Liver (tissue), 9 donors: ENCODE measurements around the gene APOL6. TPM values are rescaled to one million over a fixed set of nuclear protein-coding genes. Genes with fewer than 3 reads are reported as not detected.

Experiments
- DNase-seq: peaks from one replicate; pipeline ENCODE4 v3.0.0-alpha.2; 2017; ENCODE audit warnings: low spot score
- H3K27ac ChIP-seq, 2 donors: one replicate each; pipeline ENCODE4 v1.7.0; 2013; ENCODE audit warnings: inconsistent platforms in 2 of 2, low read length in 2 of 2, control low read depth in 1 of 2, low read depth in 1 of 2, mild to moderate bottlenecking in 1 of 2
- H3K27me3 ChIP-seq, 4 donors: one replicate each; pipeline versions ENCODE4 v1.6.1 to v1.7.0; 2013; ENCODE audit warnings: low read length in 3 of 4, inconsistent platforms in 1 of 4, mild to moderate bottlenecking in 1 of 4, moderate library complexity in 1 of 4; ENCODE audit not compliant: control insufficient read depth in 4 of 4, insufficient read depth in 4 of 4
- H3K36me3 ChIP-seq, 4 donors: one replicate each; pipeline versions ENCODE4 v1.6.1 to v1.7.0; 2013; ENCODE audit warnings: low read length in 3 of 4, mild to moderate bottlenecking in 3 of 4, low read depth in 1 of 4, moderate library complexity in 1 of 4; ENCODE audit not compliant: control insufficient read depth in 4 of 4, insufficient read depth in 3 of 4
- H3K4me1 ChIP-seq, 4 donors: one replicate each; pipeline versions ENCODE4 v1.6.1 to v1.7.0; 2013; ENCODE audit warnings: low read length in 3 of 4, mild to moderate bottlenecking in 3 of 4, moderate library complexity in 1 of 4; ENCODE audit not compliant: control insufficient read depth in 4 of 4, insufficient read depth in 4 of 4
- H3K4me3 ChIP-seq, 3 donors: one replicate each; pipeline versions ENCODE4 v1.6.1 to v1.7.0; 2013; ENCODE audit warnings: low read length in 3 of 3, control low read depth in 1 of 3, low read depth in 1 of 3, mild to moderate bottlenecking in 1 of 3
- H3K9ac ChIP-seq, 2 donors: one replicate each; pipeline ENCODE4 v1.7.0; 2013; ENCODE audit warnings: low read length in 2 of 2, mild to moderate bottlenecking in 2 of 2, moderate library complexity in 2 of 2, control low read depth in 1 of 2, low read depth in 1 of 2
- H3K9me3 ChIP-seq, 4 donors: one replicate each; pipeline versions ENCODE4 v1.6.1 to v1.7.0; 2013; ENCODE audit warnings: low read length in 3 of 4; ENCODE audit not compliant: control insufficient read depth in 4 of 4
- CTCF ChIP-seq: fragments of 150-350 bp; IDR thresholded peaks from 2 replicates; pipeline ENCODE4 v1.5.1; 2017; ENCODE audit warnings: improper control_type of control experiment, low read depth, low read length; ENCODE audit not compliant: missing input control
- EGR1 ChIP-seq, 2 donors: IDR thresholded peaks; 2 replicates each; pipeline ENCODE4 v1.6.1; 2016 to 2018; ENCODE audit warnings: antibody characterized with exemption in 2 of 2, low read depth in 2 of 2
- FOXA1 ChIP-seq: IDR thresholded peaks from 2 replicates; pipeline ENCODE4 v1.6.1; 2016; ENCODE audit warnings: antibody characterized with exemption
- FOXA2 ChIP-seq: IDR thresholded peaks from 2 replicates; pipeline ENCODE4 v1.6.1; 2016; ENCODE audit warnings: antibody characterized with exemption
- GABPA ChIP-seq, 2 donors: IDR thresholded peaks in 1 of 2; conservative IDR thresholded peaks in 1 of 2; 2 replicates each; pipeline ENCODE4 v1.6.1; 2016; ENCODE audit warnings: antibody characterized with exemption in 2 of 2, mild to moderate bottlenecking in 1 of 2, moderate library complexity in 1 of 2
- HNF4A ChIP-seq, 2 donors: conservative IDR thresholded peaks; 2 replicates each; pipeline ENCODE4 v1.6.1; 2016; ENCODE audit warnings: antibody characterized with exemption in 2 of 2, mild to moderate bottlenecking in 2 of 2
- HNF4G ChIP-seq: IDR thresholded peaks from 2 replicates; pipeline ENCODE4 v1.6.1; 2016; ENCODE audit warnings: antibody characterized with exemption
- JUND ChIP-seq, 2 donors: IDR thresholded peaks; 2 replicates each; pipeline ENCODE4 v1.6.1; 2016; ENCODE audit warnings: antibody characterized with exemption in 2 of 2
- NR2F2 ChIP-seq: IDR thresholded peaks from 2 replicates; pipeline ENCODE4 v1.6.1; 2016; ENCODE audit warnings: antibody characterized with exemption
- RAD21 ChIP-seq, 2 donors: IDR thresholded peaks; 2 replicates each; pipeline ENCODE4 v1.6.1; 2016; ENCODE audit warnings: antibody characterized with exemption in 2 of 2, mild to moderate bottlenecking in 2 of 2
- RXRA ChIP-seq, 2 donors: IDR thresholded peaks; 2 replicates each; pipeline ENCODE4 v1.6.1; 2017 to 2018; ENCODE audit warnings: antibody characterized with exemption in 2 of 2, mild to moderate bottlenecking in 1 of 2
- SP1 ChIP-seq: IDR thresholded peaks from 2 replicates; pipeline ENCODE4 v1.6.1; 2018; ENCODE audit warnings: antibody characterized with exemption, mild to moderate bottlenecking
- TAF1 ChIP-seq: conservative IDR thresholded peaks from 2 replicates; pipeline ENCODE4 v1.6.1; 2016; ENCODE audit warnings: antibody characterized with exemption, mild to moderate bottlenecking
- YY1 ChIP-seq: IDR thresholded peaks from 2 replicates; pipeline ENCODE4 v1.6.1; 2016; ENCODE audit warnings: antibody characterized with exemption, mild to moderate bottlenecking
- WGBS: extraction: QIAGEN DNeasy Blood & Tissue Kit; methylation state at CpG from one replicate; pipeline ENCODE4 v1.1.7; 2013; 5-methylcytosine and 5-hydroxymethylcytosine counted together
- polyA plus RNA-seq, 2 donors: library from polyadenylated mRNA; stranded (reverse) in 1 of 2; unstranded in 1 of 2; fragments of 200-250 nt in 1 of 2; fragments of >200 nt in 1 of 2; fragmentation: Nextera tagmentation in 1 of 2; extraction: Ambion mirVana in 1 of 2; gene quantifications; one replicate each; pipeline versions ENCODE4 v1.2.1 to v1.2.3, GENCODE V29; 2013 to 2015
- total RNA-seq, 2 donors: library from RNA; depleted of rRNA; stranded (reverse); fragments of >200 nt; gene quantifications; one replicate each; pipeline ENCODE4 v1.2.3, GENCODE V29; 2014
- TF ChIP-seq, protein P1 (sequence below): IDR thresholded peaks from 2 replicates; pipeline ENCODE4 v1.6.1; 2016; ENCODE audit warnings: antibody characterized with exemption
- TF ChIP-seq, protein P2 (sequence below): IDR thresholded peaks from 2 replicates; pipeline ENCODE4 v1.6.1; 2016; ENCODE audit warnings: antibody characterized with exemption
- TF ChIP-seq, protein P3 (sequence below): IDR thresholded peaks from 2 replicates; pipeline ENCODE4 v1.6.1; 2016; ENCODE audit warnings: antibody characterized with exemption, mild to moderate bottlenecking
- TF ChIP-seq, protein P4 (sequence below): IDR thresholded peaks from 2 replicates; pipeline ENCODE4 v1.6.1; 2016; ENCODE audit warnings: antibody characterized with exemption
- donor health status: healthy.
- donor health status: healthy.
- donor health status: healthy.
- donor health status: healthy.
- donor health status: healthy.

Gene APOL6
- total and polyA plus RNA-seq, 4 donors = 10.3 to 80.1 (median 17.3) TPM

DNA sequence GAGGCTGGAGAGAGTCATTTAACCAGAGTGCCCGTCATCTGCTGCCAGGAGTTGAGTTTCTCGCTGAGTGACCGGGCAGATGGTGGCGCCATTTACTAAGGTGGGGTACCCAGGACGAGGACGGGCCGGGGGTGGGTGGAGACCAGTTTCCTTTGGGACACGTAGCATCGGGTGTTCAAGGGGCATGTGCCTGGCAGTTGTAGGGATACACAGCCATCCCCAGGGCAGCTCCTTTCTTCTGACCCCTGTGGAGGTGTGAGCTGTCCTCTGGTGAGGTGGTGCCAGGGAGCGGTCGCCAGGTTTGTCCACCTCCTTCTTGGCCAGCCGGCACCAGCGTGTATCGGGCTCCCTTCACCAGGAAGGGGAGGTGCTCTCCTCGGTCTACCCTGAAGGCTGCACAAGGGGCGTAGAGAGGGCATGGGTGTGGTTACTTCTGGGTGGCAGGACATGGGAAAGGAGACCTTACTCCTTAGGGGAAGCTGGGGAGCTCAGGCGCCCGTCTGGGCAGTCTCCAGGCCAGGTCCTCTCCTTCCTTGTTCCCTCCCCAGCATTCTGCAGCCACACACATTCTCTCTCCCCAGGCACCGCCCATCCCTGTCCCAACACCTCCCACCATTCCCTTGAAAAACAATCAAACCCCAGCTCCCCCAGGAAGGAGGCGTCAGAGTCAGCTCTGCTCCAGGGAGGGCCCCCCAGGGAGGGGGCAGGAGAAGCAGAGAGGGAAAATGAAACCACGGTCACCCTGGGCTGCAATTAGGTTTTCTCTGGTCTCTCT lies 20.8 kb upstream of the APOL6 start:
- 1% methylated on average over 21 of the region's 21 CpGs for WGBS
- Histone ChIP-seq H3K27me3 (no peaks in the 10 kb centered on the region), H3K27ac (peak overlapping the region; percentile 77 to 92), H3K4me1 (peaks cover 0 to 8% (median 8%) of the 10 kb centered on the region in 4 donors), H3K36me3 (no peaks in the 10 kb centered on the region), H3K9ac (peak overlapping the region; percentile 22 to 49), H3K4me3 (peak overlapping the region; percentile 51 to 97 (median 58)), H3K9me3 (no peaks in the 10 kb centered on the region)
- TF ChIP-seq, protein P1, sequence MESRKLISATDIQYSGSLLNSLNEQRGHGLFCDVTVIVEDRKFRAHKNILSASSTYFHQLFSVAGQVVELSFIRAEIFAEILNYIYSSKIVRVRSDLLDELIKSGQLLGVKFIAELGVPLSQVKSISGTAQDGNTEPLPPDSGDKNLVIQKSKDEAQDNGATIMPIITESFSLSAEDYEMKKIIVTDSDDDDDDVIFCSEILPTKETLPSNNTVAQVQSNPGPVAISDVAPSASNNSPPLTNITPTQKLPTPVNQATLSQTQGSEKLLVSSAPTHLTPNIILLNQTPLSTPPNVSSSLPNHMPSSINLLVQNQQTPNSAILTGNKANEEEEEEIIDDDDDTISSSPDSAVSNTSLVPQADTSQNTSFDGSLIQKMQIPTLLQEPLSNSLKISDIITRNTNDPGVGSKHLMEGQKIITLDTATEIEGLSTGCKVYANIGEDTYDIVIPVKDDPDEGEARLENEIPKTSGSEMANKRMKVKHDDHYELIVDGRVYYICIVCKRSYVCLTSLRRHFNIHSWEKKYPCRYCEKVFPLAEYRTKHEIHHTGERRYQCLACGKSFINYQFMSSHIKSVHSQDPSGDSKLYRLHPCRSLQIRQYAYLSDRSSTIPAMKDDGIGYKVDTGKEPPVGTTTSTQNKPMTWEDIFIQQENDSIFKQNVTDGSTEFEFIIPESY = no peak
- TF ChIP-seq RAD21 (IDR thresholded peaks at IDR 0.05) (peak; percentile 85 to 88), NR2F2 (no peak), HNF4A (conservative IDR thresholded peaks at IDR 0.05) (peak; percentile 28 to 60), CTCF (peak; percentile 59), JUND (IDR thresholded peaks at IDR 0.05) (no peak), GABPA (IDR thresholded peaks at IDR 0.05 in 1 of 2, conservative IDR thresholded peaks at IDR 0.05 in 1 of 2) (no peak), YY1 (peak; percentile 71), FOXA1 (no peak), RXRA (IDR thresholded peaks at IDR 0.05) (peak; percentile 11 to 40), TAF1 (peak; percentile 51), FOXA2 (no peak), SP1 (peak; percentile 35), HNF4G (no peak), EGR1 (IDR thresholded peaks at IDR 0.05; ENCODE audit: low read depth in 2 of 2) (no peak)
- TF ChIP-seq, protein P2, sequence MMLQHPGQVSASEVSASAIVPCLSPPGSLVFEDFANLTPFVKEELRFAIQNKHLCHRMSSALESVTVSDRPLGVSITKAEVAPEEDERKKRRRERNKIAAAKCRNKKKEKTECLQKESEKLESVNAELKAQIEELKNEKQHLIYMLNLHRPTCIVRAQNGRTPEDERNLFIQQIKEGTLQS = no peak
- TF ChIP-seq, protein P3, sequence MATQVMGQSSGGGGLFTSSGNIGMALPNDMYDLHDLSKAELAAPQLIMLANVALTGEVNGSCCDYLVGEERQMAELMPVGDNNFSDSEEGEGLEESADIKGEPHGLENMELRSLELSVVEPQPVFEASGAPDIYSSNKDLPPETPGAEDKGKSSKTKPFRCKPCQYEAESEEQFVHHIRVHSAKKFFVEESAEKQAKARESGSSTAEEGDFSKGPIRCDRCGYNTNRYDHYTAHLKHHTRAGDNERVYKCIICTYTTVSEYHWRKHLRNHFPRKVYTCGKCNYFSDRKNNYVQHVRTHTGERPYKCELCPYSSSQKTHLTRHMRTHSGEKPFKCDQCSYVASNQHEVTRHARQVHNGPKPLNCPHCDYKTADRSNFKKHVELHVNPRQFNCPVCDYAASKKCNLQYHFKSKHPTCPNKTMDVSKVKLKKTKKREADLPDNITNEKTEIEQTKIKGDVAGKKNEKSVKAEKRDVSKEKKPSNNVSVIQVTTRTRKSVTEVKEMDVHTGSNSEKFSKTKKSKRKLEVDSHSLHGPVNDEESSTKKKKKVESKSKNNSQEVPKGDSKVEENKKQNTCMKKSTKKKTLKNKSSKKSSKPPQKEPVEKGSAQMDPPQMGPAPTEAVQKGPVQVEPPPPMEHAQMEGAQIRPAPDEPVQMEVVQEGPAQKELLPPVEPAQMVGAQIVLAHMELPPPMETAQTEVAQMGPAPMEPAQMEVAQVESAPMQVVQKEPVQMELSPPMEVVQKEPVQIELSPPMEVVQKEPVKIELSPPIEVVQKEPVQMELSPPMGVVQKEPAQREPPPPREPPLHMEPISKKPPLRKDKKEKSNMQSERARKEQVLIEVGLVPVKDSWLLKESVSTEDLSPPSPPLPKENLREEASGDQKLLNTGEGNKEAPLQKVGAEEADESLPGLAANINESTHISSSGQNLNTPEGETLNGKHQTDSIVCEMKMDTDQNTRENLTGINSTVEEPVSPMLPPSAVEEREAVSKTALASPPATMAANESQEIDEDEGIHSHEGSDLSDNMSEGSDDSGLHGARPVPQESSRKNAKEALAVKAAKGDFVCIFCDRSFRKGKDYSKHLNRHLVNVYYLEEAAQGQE = peak; percentile 49
- TF ChIP-seq, protein P4, sequence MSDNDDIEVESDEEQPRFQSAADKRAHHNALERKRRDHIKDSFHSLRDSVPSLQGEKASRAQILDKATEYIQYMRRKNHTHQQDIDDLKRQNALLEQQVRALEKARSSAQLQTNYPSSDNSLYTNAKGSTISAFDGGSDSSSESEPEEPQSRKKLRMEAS = peak; percentile 47
- DNase-seq = peak; percentile 65
